ENCODE measurements around the gene PREP. TPM values are rescaled to one million over a fixed set of nuclear protein-coding genes. Genes with fewer than 3 reads are reported as not detected.

PREP gene
- total and polyA plus RNA-seq, 12 donors, result 11.7 to 37.1 (median 17.7) TPM

DNA sequence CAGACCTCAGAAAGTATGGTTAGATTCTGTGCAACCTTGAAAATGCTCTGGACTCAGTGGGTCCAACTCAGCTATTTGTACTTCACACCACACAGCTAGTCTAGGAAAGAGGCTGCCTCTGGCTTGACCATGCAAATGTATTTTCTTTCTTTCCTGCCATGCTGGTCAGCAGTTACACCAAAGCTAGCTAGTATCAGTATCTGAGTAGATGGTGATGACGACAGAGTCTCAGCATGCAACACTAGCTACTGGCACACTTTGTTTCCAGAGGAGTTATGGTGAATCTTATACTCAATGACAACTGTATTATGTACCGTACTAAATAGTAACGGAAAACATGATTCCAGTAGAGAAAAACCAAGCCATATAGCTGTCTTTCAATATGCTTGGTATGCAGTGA, 126.5 kb downstream of the PREP start:
- peaks cover 0 to 16% of the 10 kb centered on the region in 2 donors for H3K36me3 ChIP-seq (replicated peaks in 1 of 2)
- TF ChIP-seq, protein P1, sequence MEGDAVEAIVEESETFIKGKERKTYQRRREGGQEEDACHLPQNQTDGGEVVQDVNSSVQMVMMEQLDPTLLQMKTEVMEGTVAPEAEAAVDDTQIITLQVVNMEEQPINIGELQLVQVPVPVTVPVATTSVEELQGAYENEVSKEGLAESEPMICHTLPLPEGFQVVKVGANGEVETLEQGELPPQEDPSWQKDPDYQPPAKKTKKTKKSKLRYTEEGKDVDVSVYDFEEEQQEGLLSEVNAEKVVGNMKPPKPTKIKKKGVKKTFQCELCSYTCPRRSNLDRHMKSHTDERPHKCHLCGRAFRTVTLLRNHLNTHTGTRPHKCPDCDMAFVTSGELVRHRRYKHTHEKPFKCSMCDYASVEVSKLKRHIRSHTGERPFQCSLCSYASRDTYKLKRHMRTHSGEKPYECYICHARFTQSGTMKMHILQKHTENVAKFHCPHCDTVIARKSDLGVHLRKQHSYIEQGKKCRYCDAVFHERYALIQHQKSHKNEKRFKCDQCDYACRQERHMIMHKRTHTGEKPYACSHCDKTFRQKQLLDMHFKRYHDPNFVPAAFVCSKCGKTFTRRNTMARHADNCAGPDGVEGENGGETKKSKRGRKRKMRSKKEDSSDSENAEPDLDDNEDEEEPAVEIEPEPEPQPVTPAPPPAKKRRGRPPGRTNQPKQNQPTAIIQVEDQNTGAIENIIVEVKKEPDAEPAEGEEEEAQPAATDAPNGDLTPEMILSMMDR (IDR thresholded peaks at IDR 0.05), result no peak
- TF ChIP-seq POLR2A (IDR thresholded peaks at IDR 0.05), result no peak
- no peak overlapping the region for H3K4me3 ChIP-seq
- DNase-seq, result no peak
- no peaks in the 10 kb centered on the region for H3K27me3 ChIP-seq
- H3K27ac ChIP-seq, result no peak overlapping the region
- WGBS, 4 donors, result 94 to 99% (median 98%) methylated on average over 3 of the region's 3 CpGs
- intact Hi-C loops (cut with DNase I), result no loop called here
- H3K4me1 ChIP-seq (replicated peaks in 1 of 2), result no peaks in the 10 kb centered on the region
- H3K9me3 ChIP-seq (replicated peaks in 1 of 3), result no peaks in the 10 kb centered on the region

DNA sequence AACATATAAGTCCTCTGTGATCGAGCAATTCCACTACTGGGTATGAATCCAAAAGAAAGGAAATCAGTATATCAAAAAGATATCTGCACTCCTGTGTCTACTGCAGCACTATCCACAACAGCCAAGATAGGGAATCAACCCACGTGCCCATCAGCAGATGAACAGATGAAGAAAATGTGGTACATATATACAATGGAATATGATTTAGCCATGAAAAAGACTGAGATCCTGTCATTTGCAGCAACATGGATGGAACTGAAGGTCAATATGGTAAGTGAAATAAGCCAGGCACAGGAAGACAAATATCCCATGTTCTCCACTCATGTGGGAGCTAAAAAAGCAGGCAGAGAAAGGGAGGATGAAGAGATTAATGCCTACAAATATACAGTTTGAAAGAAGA, 127.3 kb downstream of the PREP start:
- Histone ChIP-seq H3K36me3 (replicated peaks in 1 of 2) (peaks cover 0 to 16% of the 10 kb centered on the region in 2 donors), H3K27ac (no peak overlapping the region), H3K27me3 (no peaks in the 10 kb centered on the region), H3K4me3 (no peak overlapping the region), H3K4me1 (replicated peaks in 1 of 2) (no peaks in the 10 kb centered on the region), H3K9me3 (replicated peaks in 1 of 3) (no peaks in the 10 kb centered on the region)
- DNase-seq, result no peak
- TF ChIP-seq, protein P1 (IDR thresholded peaks at IDR 0.05), result no peak
- no peak for TF ChIP-seq POLR2A (IDR thresholded peaks at IDR 0.05)
- intact Hi-C loops (cut with DNase I), result no loop called here
- WGBS, 4 donors, result 95 to 97% (median 96%) methylated on average over 2 of the region's 2 CpGs

DNA sequence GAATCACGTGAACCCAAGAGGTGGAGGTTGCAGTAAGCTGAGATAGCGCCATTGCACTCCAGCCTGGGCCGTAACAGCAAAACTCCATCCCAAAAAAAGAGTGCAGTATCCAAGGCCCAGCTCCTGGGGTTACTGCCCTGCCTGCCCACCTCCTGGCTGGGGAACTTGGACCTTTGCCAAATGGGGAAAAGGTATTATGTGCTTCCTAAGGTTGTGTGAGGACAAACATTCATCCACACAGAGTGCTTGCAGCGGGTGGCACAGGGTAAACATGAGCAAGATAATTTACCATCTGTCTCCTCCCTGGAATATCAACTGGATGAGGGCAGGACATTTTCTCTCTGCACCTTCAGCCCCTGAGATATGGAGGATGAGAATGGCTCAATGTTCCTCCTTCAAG, 128.2 kb downstream of the PREP start:
- Histone ChIP-seq H3K4me1 (replicated peaks in 1 of 2) (no peaks in the 10 kb centered on the region), H3K27ac (no peak overlapping the region), H3K27me3 (no peaks in the 10 kb centered on the region), H3K36me3 (replicated peaks in 1 of 2) (peaks cover 0 to 16% of the 10 kb centered on the region in 2 donors), H3K4me3 (no peak overlapping the region), H3K9me3 (replicated peaks in 1 of 3) (no peaks in the 10 kb centered on the region)
- 87 to 97% (median 96%) methylated on average over 4 of the region's 4 CpGs for WGBS, 4 donors
- no peak for DNase-seq
- intact Hi-C loops (cut with DNase I), result no loop called here
- TF ChIP-seq, protein P1 (IDR thresholded peaks at IDR 0.05), result no peak

DNA sequence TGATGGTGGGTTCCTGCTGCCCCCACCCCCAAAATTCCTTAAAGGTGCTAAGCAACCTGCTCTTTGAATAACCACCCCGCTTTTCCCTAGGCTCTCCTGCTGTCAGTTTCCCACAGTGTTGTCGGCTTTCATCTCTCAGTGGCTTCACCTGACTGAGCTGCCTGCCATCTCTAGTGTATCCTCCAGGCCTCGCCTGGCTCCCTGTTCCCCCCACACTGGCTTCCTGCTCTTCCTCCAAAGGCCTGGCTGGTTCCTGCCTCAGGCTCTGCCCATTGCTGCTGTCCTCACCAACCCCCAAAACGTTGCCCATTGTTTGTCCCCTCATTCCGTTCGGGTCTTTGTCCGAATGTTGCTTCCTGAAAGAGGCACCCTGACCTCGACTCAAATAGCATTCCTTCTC, 129.3 kb downstream of the PREP start:
- WGBS, 4 donors, result 75 to 80% (median 80%) methylated on average over 8 of the region's 8 CpGs
- intact Hi-C loops (cut with DNase I), result no loop called here
- TF ChIP-seq, protein P1 (IDR thresholded peaks at IDR 0.05), result no peak
- no peak for TF ChIP-seq POLR2A (IDR thresholded peaks at IDR 0.05)

More for the DNA sequence above, 129.3 kb downstream of the PREP start:
- no peak for DNase-seq
- H3K9me3 ChIP-seq (replicated peaks in 1 of 3), result no peaks in the 10 kb centered on the region
- no peaks in the 10 kb centered on the region for H3K4me1 ChIP-seq (replicated peaks in 1 of 2)
- H3K36me3 ChIP-seq (replicated peaks in 1 of 2), result peaks cover 0 to 13% of the 10 kb centered on the region in 2 donors
- no peak overlapping the region for H3K4me3 ChIP-seq
- no peaks in the 10 kb centered on the region for H3K27me3 ChIP-seq
- no peak overlapping the region for H3K27ac ChIP-seq
